Cardiac muscle cell (in vitro differentiated cells and primary cell): ENCODE measurements around the gene HMCES. TPM values are rescaled to one million over a fixed set of nuclear protein-coding genes. Genes with fewer than 3 reads are reported as not detected.
A peak's percentile ranks its signal among the peaks of the same experiment; 100 is the strongest.

Experiments
- DNase-seq, 2 donors: peaks; one replicate each; pipeline versions ENCODE4 v3.0.0 to v3.0.0-alpha.2; 2010 to 2017; ENCODE audit warnings: low read depth in 1 of 2, low spot score in 1 of 2
- H3K27ac ChIP-seq: fragments of 200-600 bp; sonication (generic); 2 replicates; pipeline ENCODE4 v1.5.1; 2016
- H3K27me3 ChIP-seq: fragments of 200-600 bp; sonication (generic); 2 replicates; pipeline ENCODE4 v1.6.0; 2016; ENCODE audit warnings: control low read depth
- H3K36me3 ChIP-seq: fragments of 200-600 bp; sonication (generic); 2 replicates; pipeline ENCODE4 v1.5.1; 2016; ENCODE audit warnings: control low read depth
- H3K4me1 ChIP-seq: fragments of 200-600 bp; sonication (generic); 2 replicates; pipeline ENCODE4 v1.8.1; 2017; ENCODE audit warnings: low read depth, mild to moderate bottlenecking, mixed run types
- H3K4me3 ChIP-seq: fragments of 200-600 bp; sonication (generic); 2 replicates; pipeline ENCODE4 v1.5.1; 2016; ENCODE audit warnings: mild to moderate bottlenecking
- H3K9me3 ChIP-seq: fragments of 200-600 bp; sonication (generic); 2 replicates; pipeline ENCODE4 v1.5.1; 2017; ENCODE audit warnings: low read depth, mild to moderate bottlenecking, control low read depth
- CTCF ChIP-seq: IDR thresholded peaks from 2 replicates; pipeline ENCODE4 v1.5.1; 2012; ENCODE audit warnings: low read depth, mild to moderate bottlenecking, low read length
- polyA plus RNA-seq: library from polyadenylated mRNA; unstranded; fragments of >200 nt; fragmentation: Nextera tagmentation; extraction: Ambion mirVana; gene quantifications from 2 replicates; pipeline ENCODE4 v1.2.1, GENCODE V29; 2016
- total RNA-seq: library from RNA; depleted of rRNA; stranded (reverse); fragments of >200 nt; gene quantifications from 2 replicates; pipeline ENCODE4 v1.2.3, GENCODE V29; 2016

Gene HMCES
- total and polyA plus RNA-seq, 2 experiments from 2014 or later = 50.9 to 53.0 TPM

- H3K27me3 ChIP-seq = no peaks in the 10 kb centered on the region
- H3K27ac ChIP-seq = no peak overlapping the region
- no peaks in the 10 kb centered on the region for H3K9me3 ChIP-seq
- peaks cover 30% of the 10 kb centered on the region for H3K4me1 ChIP-seq
- TF ChIP-seq CTCF = no peak
- peak; percentile 50 to 62 for DNase-seq
- no peak overlapping the region for H3K4me3 ChIP-seq
- H3K36me3 ChIP-seq = no peaks in the 10 kb centered on the region
Observed at GRCh38 chr3:129344540-129345220, 66.0 kb downstream of the HMCES start.

GRCh38 chr3:129345281-129345680 lies 66.6 kb downstream of the HMCES start:
- H3K27me3 ChIP-seq = no peaks in the 10 kb centered on the region
- H3K27ac ChIP-seq = no peak overlapping the region
- TF ChIP-seq CTCF = no peak
- DNase-seq = no peak
- no peak overlapping the region for H3K4me3 ChIP-seq
- no peaks in the 10 kb centered on the region for H3K36me3 ChIP-seq
- H3K9me3 ChIP-seq = no peaks in the 10 kb centered on the region
- peaks cover 30% of the 10 kb centered on the region for H3K4me1 ChIP-seq

- Histone ChIP-seq H3K27me3 (no peaks in the 10 kb centered on the region), H3K4me3 (no peak overlapping the region), H3K4me1 (peaks cover 30% of the 10 kb centered on the region), H3K9me3 (no peaks in the 10 kb centered on the region), H3K27ac (no peak overlapping the region), H3K36me3 (no peaks in the 10 kb centered on the region)
- TF ChIP-seq CTCF = no peak
- peak in 1 of 2 donors; percentile 43 for DNase-seq
Observed at GRCh38 chr3:129345971-129346370, 67.3 kb downstream of the HMCES start.

- peak in 1 of 2 donors; percentile 25 for DNase-seq
- Histone ChIP-seq H3K36me3 (no peaks in the 10 kb centered on the region), H3K27ac (peak overlapping the region; percentile 57), H3K4me3 (no peak overlapping the region), H3K9me3 (no peaks in the 10 kb centered on the region), H3K4me1 (peaks cover 30% of the 10 kb centered on the region), H3K27me3 (no peaks in the 10 kb centered on the region)
- no peak for TF ChIP-seq CTCF
Observed at GRCh38 chr3:129346695-129347457, 68.2 kb downstream of the HMCES start.

- no peak for TF ChIP-seq CTCF
- peaks cover 30% of the 10 kb centered on the region for H3K4me1 ChIP-seq
- no peaks in the 10 kb centered on the region for H3K36me3 ChIP-seq
- DNase-seq = no peak
- no peak overlapping the region for H3K4me3 ChIP-seq
- H3K27me3 ChIP-seq = no peaks in the 10 kb centered on the region
- peak overlapping the region; percentile 57 for H3K27ac ChIP-seq
- H3K9me3 ChIP-seq = no peaks in the 10 kb centered on the region
Observed at GRCh38 chr3:129347458-129347845, 68.8 kb downstream of the HMCES start.
